Measurements from ENCODE around the gene LAD1. TPM values are rescaled to one million over a fixed set of nuclear protein-coding genes. Genes with fewer than 3 reads are reported as not detected.

Gene LAD1
- total and polyA plus RNA-seq, 9 of the 15 experiments (the other 6 are each of a cell fraction or from before 2014, with no cell fraction given): 0.31 TPM; not detected in 8

DNA sequence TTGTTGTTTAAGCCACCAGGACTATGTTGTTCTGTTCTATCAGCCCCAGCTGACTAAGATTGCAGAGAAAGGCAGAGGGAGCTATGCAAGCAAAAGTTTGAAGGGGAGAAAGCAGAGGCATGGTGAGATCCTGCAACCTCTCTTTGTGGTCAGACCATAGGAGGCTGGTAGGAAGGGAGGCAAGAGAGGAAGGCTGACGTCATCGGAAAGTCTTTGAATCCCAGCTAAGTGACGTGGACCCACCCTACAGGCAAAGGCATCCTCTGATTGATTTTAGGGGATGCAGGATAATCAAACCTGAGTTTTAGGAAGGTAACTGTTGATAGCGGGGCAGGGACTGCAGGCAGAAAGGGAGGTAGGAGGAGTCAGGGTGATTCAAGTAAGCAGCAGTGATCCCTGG is 45.7 kb upstream of the LAD1 start (continued):
- TF ChIP-seq ATF2 (CRISPR knock-in tag; IDR thresholded peaks at IDR 0.05) (peak; percentile 36; the same call in 1 of the 2 replicates), BRD4 (IDR thresholded peaks at IDR 0.05) (no peak), C11orf30 (IDR thresholded peaks at IDR 0.05; ENCODE audit: low read depth) (peak; percentile 26; the same call in 1 of the 2 replicates), JUN (IDR thresholded peaks at IDR 0.05; ENCODE audit: borderline replicate concordance, low read depth, low read length) (peak; percentile 35; the same call in 1 of the 2 replicates), JUN (CRISPR knock-in tag; IDR thresholded peaks at IDR 0.05; ENCODE audit: borderline replicate concordance) (no peak), HNRNPLL (IDR thresholded peaks at IDR 0.05; ENCODE audit: low read depth, low read length, poor library complexity, severe bottlenecking) (no peak), CREM (IDR thresholded peaks at IDR 0.05; ENCODE audit: low read depth) (peak; percentile 78), OTX1 (CRISPR knock-in tag; IDR thresholded peaks at IDR 0.05) (no peak)
- TF ChIP-seq, protein P1, sequence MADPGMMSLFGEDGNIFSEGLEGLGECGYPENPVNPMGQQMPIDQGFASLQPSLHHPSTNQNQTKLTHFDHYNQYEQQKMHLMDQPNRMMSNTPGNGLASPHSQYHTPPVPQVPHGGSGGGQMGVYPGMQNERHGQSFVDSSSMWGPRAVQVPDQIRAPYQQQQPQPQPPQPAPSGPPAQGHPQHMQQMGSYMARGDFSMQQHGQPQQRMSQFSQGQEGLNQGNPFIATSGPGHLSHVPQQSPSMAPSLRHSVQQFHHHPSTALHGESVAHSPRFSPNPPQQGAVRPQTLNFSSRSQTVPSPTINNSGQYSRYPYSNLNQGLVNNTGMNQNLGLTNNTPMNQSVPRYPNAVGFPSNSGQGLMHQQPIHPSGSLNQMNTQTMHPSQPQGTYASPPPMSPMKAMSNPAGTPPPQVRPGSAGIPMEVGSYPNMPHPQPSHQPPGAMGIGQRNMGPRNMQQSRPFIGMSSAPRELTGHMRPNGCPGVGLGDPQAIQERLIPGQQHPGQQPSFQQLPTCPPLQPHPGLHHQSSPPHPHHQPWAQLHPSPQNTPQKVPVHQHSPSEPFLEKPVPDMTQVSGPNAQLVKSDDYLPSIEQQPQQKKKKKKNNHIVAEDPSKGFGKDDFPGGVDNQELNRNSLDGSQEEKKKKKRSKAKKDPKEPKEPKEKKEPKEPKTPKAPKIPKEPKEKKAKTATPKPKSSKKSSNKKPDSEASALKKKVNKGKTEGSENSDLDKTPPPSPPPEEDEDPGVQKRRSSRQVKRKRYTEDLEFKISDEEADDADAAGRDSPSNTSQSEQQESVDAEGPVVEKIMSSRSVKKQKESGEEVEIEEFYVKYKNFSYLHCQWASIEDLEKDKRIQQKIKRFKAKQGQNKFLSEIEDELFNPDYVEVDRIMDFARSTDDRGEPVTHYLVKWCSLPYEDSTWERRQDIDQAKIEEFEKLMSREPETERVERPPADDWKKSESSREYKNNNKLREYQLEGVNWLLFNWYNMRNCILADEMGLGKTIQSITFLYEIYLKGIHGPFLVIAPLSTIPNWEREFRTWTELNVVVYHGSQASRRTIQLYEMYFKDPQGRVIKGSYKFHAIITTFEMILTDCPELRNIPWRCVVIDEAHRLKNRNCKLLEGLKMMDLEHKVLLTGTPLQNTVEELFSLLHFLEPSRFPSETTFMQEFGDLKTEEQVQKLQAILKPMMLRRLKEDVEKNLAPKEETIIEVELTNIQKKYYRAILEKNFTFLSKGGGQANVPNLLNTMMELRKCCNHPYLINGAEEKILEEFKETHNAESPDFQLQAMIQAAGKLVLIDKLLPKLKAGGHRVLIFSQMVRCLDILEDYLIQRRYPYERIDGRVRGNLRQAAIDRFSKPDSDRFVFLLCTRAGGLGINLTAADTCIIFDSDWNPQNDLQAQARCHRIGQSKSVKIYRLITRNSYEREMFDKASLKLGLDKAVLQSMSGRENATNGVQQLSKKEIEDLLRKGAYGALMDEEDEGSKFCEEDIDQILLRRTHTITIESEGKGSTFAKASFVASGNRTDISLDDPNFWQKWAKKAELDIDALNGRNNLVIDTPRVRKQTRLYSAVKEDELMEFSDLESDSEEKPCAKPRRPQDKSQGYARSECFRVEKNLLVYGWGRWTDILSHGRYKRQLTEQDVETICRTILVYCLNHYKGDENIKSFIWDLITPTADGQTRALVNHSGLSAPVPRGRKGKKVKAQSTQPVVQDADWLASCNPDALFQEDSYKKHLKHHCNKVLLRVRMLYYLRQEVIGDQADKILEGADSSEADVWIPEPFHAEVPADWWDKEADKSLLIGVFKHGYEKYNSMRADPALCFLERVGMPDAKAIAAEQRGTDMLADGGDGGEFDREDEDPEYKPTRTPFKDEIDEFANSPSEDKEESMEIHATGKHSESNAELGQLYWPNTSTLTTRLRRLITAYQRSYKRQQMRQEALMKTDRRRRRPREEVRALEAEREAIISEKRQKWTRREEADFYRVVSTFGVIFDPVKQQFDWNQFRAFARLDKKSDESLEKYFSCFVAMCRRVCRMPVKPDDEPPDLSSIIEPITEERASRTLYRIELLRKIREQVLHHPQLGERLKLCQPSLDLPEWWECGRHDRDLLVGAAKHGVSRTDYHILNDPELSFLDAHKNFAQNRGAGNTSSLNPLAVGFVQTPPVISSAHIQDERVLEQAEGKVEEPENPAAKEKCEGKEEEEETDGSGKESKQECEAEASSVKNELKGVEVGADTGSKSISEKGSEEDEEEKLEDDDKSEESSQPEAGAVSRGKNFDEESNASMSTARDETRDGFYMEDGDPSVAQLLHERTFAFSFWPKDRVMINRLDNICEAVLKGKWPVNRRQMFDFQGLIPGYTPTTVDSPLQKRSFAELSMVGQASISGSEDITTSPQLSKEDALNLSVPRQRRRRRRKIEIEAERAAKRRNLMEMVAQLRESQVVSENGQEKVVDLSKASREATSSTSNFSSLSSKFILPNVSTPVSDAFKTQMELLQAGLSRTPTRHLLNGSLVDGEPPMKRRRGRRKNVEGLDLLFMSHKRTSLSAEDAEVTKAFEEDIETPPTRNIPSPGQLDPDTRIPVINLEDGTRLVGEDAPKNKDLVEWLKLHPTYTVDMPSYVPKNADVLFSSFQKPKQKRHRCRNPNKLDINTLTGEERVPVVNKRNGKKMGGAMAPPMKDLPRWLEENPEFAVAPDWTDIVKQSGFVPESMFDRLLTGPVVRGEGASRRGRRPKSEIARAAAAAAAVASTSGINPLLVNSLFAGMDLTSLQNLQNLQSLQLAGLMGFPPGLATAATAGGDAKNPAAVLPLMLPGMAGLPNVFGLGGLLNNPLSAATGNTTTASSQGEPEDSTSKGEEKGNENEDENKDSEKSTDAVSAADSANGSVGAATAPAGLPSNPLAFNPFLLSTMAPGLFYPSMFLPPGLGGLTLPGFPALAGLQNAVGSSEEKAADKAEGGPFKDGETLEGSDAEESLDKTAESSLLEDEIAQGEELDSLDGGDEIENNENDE (IDR thresholded peaks at IDR 0.05; ENCODE audit: low read depth, low read length): no peak

Measured in K562 (cell line).